Measurements from ENCODE around the gene SLC30A10.
"Not testable (repeated sequence)": the region's sequence is repeated elsewhere in the genome, so short reads cannot be mapped to it uniquely, and the experiment has no call there.

Gene SLC30A10

DNA sequence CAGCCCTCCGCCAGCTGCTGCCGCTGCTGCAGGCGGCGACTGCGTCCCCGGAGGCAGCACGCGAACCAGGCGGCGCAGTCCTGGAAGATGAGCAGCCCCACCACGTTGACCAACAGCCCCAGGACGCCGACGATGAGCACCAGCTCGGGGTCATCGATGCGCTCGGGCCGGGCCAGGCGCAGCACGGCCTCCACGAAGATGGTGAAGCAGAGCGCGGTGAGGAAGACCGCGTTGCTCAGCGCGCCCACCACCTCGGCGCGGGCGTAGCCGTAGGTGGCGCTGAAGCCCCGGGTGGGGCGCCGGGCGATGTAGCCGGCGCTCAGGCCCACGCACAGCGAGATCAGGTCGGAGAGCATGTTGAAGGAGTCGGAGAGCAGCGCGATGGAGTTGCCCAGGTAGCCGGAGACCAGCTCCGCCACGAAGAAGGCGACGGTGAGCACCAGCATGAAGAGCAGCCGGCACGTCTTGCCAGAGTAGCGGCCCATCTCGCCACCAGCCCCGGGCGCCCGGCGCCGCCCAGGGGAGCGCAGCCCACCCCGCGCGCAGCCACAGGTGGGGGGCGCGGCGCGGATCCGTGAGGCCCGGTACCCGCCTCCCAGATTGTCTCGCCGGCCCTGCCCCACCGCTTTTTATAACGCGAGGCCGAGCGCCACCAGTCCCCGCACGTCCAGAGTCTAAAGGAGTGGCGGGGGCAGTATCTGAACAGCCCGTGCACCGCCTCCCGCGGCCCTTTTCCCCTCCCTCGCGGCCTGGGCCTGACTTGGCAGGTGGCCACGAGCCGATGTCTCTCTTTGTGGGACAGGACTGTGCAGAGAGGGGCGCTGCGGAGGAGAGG lies at the start of gene SLC30A10:
Gene SLC30A10 (minus strand): TSS at position 602 of the 835 bp plus-strand sequence. CDS start 117 bp downstream, at position 485.
- DNase-seq: peak; percentile 20

- DNase-seq: peak; percentile 70
Measured at GRCh38 chr1:219973213-219973612, 44.9 kb upstream of the SLC30A10 start.

GRCh38 chr1:219967361-219967760 lies 39.0 kb upstream of the SLC30A10 start:
- no peak for DNase-seq

DNA sequence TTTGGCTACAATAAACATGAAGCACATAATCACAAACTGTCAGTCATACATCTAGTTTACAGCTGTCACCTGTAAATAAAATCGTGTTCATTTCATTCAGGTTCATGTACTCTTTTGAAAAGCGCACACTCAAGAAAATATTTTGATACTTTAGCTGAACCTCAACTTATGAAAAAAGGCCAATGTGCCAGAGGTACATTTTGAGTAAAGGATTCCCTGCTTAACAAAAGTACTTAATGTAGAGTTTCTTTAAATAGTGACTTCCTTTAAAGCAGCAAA lies 37.7 kb upstream of the SLC30A10 start:
- DNase-seq: no peak

DNA sequence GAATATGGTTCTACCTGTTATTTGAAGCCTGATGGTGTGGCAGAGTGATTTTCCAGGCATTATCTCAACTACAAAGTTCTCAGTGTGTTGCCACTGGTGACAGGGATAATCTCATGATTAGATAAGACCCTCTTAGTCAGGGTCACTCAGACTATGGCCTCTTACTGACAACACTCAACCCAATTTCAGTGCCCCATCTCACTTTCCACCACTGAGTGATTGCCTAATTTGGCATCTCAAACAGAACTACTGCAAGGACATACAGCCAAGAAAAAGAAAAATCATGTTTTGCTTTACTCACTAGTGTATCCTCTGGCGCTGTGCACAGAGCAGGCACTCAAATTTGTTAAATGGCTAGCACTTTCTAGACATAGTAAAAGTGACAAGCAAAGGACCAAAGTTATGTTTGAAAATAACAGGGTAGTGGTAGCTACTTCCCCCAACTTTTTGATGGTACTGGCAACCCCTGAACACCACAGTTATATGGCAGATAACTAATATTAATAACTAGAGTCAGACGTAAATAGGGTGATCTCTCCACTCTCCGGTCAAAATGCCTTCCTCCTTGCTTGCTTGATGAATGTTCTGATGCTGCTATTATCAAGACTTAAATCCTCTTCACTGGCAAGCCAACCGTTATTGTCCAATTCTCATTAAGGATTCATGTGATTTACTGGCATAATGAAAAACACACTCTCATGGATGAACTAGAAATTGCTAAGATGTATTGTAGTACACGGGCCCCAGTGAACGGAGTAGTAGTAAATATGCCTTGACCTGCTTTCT lies 37.1 kb upstream of the SLC30A10 start:
- no peak for DNase-seq

GRCh38 chr1:219963432-219963831 lies 35.1 kb upstream of the SLC30A10 start:
- no peak for DNase-seq

GRCh38 chr1:219961684-219962083 lies 33.3 kb upstream of the SLC30A10 start:
- DNase-seq: no peak

DNA sequence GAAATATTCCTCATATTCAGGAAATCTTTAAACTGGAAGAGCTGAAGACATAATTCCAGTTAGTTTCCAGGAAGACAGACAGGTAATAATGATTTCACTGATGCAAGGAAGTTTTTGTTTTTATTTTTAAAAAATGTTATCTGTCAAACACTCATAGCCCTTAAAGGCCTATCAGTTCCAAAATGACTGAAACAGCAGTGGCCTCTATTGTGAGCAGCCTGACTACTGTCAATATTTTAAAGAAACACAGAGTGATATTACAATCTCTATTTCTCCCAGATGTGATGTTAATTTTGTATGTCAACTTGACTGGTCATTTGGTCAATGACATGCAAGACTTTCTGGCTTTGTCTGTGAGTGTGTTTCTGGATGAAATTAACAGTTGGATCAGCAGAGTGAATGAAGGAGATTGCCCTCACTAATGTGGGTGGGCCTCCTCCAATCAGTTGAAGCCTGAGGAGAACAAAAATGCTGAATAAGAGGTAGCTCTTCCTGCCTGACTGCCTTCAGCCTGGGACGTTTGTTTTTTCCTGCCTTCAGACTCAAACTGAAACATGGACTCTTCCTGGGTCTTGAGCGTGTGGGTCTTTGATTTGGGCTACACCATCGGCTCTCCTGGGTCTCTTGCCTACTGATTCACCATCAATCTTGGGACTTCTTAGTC lies 31.3 kb upstream of the SLC30A10 start:
- DNase-seq: no peak

DNA sequence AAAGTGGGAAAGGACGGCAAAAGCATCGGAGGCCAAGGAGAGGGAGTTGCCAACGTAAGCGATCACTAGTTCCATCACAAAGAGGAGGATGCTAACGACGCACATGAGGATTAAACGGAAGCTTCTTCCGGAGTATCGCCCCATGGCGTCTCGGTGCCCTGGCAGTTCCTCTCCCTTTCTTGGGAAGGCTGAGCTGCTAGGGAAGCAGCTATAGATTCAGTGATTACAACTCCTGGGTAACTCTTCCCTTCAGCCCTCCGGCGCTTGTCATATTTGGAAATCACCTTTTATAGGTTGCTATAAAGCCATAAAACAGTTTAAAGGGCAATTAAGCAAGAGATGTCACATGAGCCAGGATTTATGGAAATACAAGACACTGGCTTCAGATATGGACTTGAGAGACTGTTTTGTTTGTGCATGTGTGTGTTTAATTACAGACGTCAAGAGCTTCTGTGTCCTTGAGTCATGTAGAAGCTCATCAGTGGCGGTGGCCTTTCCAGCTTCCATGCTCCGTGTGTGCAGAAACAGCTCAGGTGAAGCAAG lies 30.6 kb upstream of the SLC30A10 start:
- DNase-seq: no peak

DNA sequence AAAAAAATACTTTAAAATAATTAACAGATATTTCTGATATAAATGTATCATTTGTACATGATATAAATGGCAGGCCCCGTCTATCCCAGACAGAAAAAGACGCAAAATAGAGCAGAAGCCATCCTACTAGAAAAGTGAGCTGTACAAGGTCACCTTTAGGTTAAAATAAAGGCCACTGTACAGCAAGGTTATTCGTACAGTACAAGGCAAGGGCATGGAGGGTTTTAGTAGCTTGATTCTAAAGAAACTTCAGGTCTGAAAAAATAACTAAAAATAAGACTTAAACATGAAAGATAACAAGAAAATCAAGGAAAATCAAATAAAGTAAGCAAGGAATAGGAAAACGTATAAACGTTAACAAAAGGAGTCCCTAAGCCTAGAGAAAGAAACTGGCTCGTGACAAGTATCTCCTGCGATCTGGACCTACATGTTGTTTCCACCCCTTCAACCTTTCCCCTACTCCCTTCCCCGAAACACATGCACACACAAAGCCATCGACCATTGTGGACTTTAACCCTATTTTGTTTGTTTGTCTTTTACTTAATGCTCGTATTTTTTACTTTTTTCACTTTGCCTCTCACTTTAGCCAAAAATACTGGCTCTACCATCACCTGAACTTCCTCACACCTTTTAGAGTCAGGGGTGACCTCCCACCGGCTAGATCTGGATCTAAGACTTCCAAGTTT lies 26.5 kb upstream of the SLC30A10 start:
- no peak for DNase-seq

- DNase-seq: no peak
Measured at GRCh38 chr1:219954052-219954451, 25.7 kb upstream of the SLC30A10 start.

GRCh38 chr1:219952361-219952760 lies 24.0 kb upstream of the SLC30A10 start:
- DNase-seq: no peak

DNA sequence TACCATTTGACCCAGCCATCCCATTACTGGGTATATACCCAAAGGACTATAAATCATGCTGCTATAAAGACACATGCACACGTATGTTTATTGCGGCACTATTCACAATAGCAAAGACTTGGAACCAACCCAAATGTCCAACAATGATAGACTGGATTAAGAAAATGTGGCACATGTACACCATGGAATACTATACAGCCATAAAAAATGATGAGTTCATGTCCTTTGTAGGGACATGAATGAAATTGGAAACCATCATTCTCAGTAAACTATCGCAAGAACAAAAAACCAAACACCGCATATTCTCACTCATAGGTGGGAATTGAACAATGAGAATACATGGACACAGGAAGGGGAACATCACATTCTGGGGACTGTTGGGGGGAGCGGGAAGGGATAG lies 20.9 kb upstream of the SLC30A10 start:
- DNase-seq: not testable (repeated sequence)

DNA sequence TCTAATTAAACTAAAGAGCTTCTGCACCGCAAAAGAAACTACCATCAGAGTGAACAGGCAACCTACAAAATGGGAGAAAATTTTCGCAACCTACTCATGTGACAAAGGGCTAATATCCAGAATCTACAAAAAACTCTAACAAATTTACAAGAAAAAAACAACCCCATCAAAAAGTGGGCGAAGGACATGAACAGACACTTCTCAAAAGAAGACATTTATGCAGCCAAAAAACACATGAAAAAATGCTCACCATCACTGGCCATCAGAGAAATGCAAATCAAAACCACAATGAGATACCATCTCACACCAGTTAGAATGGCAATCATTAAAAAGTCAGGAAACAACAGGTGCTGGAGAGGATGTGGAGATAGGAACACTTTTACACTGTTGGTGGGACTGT lies 20.4 kb upstream of the SLC30A10 start:
- not testable (repeated sequence) for DNase-seq

GRCh38 chr1:219945795-219946194 lies 17.4 kb upstream of the SLC30A10 start:
- DNase-seq: peak; percentile 60

DNA sequence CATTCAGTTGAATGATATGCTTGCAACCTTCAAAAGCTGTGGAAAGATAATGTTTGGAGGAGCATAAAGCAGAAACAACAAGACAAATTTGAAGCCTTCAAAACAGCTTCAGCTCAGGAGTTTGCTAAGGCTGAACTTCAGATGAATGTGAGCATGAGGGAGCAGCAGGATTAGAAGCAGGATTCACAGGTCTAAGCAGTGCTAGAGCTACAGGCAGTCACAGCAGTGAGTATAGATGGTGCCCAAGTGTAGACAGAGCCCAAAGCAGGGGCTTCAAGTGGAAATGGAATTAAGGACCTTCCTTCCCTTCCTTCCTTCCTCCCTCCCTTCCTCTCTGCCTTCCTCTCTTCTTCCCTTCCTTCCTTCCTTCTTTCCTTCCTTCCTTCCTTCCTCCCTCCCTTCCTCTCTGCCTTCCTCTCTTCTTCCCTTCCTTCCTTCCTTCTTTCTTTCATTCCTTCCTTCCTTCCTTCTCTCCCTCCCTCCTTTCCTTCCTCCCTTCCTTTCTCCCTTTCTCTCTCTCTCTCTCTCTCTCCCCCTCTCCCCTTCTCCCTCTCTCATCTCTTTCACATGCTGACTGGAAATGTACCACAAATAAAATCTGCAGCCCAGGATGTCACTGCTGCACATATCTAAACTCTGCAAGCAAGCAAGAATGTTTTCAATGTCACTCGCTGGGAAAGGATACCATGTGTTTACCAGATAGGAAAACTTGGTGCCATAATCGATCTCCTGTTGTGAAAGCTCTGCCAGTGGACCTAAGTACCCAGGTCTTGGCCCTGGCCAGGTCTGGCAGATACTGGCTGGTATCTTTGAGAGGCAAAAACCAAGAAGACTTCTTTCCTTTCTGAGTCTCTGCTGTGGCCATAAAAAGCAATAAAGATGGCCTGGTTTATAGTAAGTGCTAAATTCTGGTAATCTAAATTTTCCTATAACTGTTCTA lies 13.1 kb upstream of the SLC30A10 start:
- DNase-seq: no peak

DNA sequence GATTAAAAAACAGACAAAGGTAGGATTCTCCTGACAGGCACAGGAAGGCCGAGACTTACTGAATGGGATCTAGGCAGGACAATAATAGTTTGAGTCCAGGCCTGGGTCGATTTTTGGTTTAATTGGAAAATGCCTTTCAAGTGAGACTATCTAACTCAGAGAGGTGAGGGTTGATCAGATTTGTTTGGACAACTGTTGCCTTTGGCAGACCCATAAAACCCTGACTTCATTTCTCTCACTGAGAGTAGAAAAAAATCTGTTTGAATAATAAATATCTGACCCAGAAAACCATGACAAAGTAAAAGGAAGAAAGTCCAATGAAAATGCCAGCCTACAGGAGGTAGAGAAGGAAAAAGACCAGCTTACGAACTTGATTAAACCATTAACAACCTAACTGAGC lies 12.3 kb upstream of the SLC30A10 start:
- DNase-seq: no peak

DNA sequence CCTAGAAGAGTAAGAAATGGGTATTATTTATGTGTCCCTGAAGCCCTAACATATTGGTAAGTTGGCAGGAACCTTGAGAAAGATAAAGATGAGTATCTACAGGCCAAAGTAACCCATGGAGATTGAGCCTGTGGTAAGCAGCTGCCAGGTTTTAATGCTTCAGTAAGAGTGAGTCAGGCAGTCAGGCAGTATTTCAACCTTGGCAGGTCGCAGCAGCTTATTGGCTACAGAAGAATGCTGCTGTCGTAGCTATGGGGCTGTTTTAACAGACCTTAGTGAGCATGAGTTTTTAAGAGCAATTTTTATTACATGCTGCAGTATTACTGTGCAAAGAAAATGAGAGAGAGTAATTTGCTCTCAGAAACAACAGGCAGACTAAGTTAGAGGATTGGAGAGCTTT lies 10.3 kb upstream of the SLC30A10 start:
- DNase-seq: no peak

DNA sequence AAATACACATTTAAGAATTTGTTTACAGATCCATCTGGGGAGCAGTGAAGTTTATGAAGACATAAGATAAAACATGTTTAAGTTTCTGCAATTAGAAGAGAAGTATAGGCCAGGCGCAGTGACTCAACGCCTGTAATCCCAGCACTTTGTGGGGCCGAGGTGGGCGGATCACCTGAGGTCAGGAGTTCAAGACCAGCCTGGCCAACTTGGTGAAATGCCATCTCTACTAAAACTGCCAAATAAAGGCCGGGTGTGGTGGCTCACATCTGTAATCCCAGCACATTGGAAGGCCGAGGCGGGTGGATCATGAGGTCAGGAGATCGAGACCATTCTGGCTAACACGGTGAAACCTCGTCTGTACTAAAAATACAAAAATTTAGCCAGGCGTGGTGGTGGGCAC lies 5.4 kb upstream of the SLC30A10 start:
- not testable (repeated sequence) for DNase-seq

- DNase-seq: no peak
Measured at GRCh38 chr1:219931033-219931432, 2.7 kb upstream of the SLC30A10 start.

GRCh38 chr1:219928791-219929118 lies 398 bp upstream of the SLC30A10 start:
- no peak for DNase-seq
